ENCODE data around the gene FTSJ1.

DNA sequence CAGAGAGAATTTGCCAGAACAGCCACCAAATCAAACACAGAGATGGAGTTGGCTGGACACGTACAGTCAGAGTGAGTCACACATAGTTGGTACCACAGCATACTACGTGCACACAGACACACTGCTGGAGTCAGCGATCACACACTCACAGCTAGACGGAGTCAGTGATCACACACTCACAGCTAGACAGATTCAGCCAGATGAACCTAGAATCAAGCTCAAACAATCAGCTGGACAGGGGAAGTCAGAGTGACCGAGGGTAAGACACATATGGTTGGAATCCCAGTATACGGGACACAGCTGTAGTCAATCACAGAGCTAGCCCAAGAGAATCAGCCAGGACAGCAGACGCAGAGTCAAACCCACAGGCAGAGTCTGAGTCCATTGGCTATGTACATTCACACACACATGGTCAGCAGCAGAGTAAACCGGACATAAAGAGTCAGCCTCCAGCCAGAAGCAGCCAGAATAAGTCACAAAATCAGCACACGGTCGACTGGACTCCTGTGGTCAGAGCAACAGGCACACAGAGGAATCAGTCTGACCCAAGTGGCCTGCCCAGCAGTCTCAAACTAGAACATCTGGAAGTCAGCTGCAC is 10.6 kb upstream of the FTSJ1 start:
- TF ChIP-seq, protein P1, sequence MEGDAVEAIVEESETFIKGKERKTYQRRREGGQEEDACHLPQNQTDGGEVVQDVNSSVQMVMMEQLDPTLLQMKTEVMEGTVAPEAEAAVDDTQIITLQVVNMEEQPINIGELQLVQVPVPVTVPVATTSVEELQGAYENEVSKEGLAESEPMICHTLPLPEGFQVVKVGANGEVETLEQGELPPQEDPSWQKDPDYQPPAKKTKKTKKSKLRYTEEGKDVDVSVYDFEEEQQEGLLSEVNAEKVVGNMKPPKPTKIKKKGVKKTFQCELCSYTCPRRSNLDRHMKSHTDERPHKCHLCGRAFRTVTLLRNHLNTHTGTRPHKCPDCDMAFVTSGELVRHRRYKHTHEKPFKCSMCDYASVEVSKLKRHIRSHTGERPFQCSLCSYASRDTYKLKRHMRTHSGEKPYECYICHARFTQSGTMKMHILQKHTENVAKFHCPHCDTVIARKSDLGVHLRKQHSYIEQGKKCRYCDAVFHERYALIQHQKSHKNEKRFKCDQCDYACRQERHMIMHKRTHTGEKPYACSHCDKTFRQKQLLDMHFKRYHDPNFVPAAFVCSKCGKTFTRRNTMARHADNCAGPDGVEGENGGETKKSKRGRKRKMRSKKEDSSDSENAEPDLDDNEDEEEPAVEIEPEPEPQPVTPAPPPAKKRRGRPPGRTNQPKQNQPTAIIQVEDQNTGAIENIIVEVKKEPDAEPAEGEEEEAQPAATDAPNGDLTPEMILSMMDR (IDR thresholded peaks at IDR 0.05): no peak
- no peak for TF ChIP-seq POLR2A (IDR thresholded peaks at IDR 0.05)
- no peak for TF ChIP-seq EP300 (IDR thresholded peaks at IDR 0.05)
